ENCODE measurements around the gene MRPL58. TPM values are rescaled to one million over a fixed set of nuclear protein-coding genes. Genes with fewer than 3 reads are reported as not detected.

Gene MRPL58
- total and polyA plus RNA-seq, 12 donors, result 38.7 to 120 (median 58.9) TPM

GRCh38 chr17:74987418-74987908 lies 25.0 kb upstream of the MRPL58 start, which contains the start of gene CDR2L:
CDR2L (plus strand) TSS chr17:74987632; CDS start chr17:74988044, 412 bp downstream.
- H3K4me1 ChIP-seq (replicated peaks in 1 of 2), result peaks cover 21 to 22% of the 10 kb centered on the region in 2 donors
- DNase-seq, result peak; percentile 95 to 99 (median 98)
- H3K36me3 ChIP-seq (replicated peaks in 1 of 2), result no peaks in the 10 kb centered on the region
- 0 to 2% (median 0%) methylated on average over 10 to 51 of the region's 51 CpGs for WGBS, 4 donors
- peak; percentile 89 to 95 for TF ChIP-seq POLR2A (IDR thresholded peaks at IDR 0.05)
- TF ChIP-seq, protein P1, sequence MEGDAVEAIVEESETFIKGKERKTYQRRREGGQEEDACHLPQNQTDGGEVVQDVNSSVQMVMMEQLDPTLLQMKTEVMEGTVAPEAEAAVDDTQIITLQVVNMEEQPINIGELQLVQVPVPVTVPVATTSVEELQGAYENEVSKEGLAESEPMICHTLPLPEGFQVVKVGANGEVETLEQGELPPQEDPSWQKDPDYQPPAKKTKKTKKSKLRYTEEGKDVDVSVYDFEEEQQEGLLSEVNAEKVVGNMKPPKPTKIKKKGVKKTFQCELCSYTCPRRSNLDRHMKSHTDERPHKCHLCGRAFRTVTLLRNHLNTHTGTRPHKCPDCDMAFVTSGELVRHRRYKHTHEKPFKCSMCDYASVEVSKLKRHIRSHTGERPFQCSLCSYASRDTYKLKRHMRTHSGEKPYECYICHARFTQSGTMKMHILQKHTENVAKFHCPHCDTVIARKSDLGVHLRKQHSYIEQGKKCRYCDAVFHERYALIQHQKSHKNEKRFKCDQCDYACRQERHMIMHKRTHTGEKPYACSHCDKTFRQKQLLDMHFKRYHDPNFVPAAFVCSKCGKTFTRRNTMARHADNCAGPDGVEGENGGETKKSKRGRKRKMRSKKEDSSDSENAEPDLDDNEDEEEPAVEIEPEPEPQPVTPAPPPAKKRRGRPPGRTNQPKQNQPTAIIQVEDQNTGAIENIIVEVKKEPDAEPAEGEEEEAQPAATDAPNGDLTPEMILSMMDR (IDR thresholded peaks at IDR 0.05), result peak in 1 of 6 experiments; percentile 7
- H3K27me3 ChIP-seq, result no peaks in the 10 kb centered on the region
- H3K4me3 ChIP-seq, result peak within 1 kb of the TSS; percentile 15 to 96 (median 50)
- peak within 1 kb of the TSS; percentile 60 to 93 (median 84) for H3K27ac ChIP-seq
- H3K9me3 ChIP-seq (replicated peaks in 1 of 3), result no peaks in the 10 kb centered on the region
- intact Hi-C loops (cut with DNase I), result no loop called here

- Histone ChIP-seq H3K4me3 (peak overlapping the region; percentile 15 to 96 (median 50)), H3K36me3 (replicated peaks in 1 of 2) (no peaks in the 10 kb centered on the region), H3K27ac (peak overlapping the region; percentile 48 to 93 (median 84)), H3K4me1 (replicated peaks in 1 of 2) (peaks cover 26 to 27% of the 10 kb centered on the region in 2 donors), H3K9me3 (replicated peaks in 1 of 3) (no peaks in the 10 kb centered on the region), H3K27me3 (no peaks in the 10 kb centered on the region)
- no peak for TF ChIP-seq POLR2A (IDR thresholded peaks at IDR 0.05)
- TF ChIP-seq, protein P1 (IDR thresholded peaks at IDR 0.05), result peak in 4 of 6 experiments; percentile 18 to 41 (median 28)
- intact Hi-C loops (cut with DNase I), result no loop called here
- 0 to 6% (median 3%) methylated on average over 11 to 76 of the region's 76 CpGs for WGBS, 4 donors
- DNase-seq, result peak; percentile 62 to 88 (median 80)
Measured at GRCh38 chr17:74987909-74988711, 24.4 kb upstream of the MRPL58 start.

- no peaks in the 10 kb centered on the region for H3K36me3 ChIP-seq (replicated peaks in 1 of 2)
- H3K27ac ChIP-seq, result no peak overlapping the region
- H3K4me3 ChIP-seq, result no peak overlapping the region
- TF ChIP-seq, protein P1 (IDR thresholded peaks at IDR 0.05), result no peak
- no peak for TF ChIP-seq POLR2A (IDR thresholded peaks at IDR 0.05)
- 85 to 98% (median 94%) methylated on average over 6 to 10 of the region's 10 CpGs for WGBS, 4 donors
- DNase-seq, result no peak
- intact Hi-C loops (cut with DNase I), result no loop called here
- H3K27me3 ChIP-seq, result no peaks in the 10 kb centered on the region
- peaks cover 27 to 29% of the 10 kb centered on the region in 2 donors for H3K4me1 ChIP-seq (replicated peaks in 1 of 2)
- H3K9me3 ChIP-seq (replicated peaks in 1 of 3), result no peaks in the 10 kb centered on the region
Measured at GRCh38 chr17:74990581-74991105, 21.8 kb upstream of the MRPL58 start.

DNA sequence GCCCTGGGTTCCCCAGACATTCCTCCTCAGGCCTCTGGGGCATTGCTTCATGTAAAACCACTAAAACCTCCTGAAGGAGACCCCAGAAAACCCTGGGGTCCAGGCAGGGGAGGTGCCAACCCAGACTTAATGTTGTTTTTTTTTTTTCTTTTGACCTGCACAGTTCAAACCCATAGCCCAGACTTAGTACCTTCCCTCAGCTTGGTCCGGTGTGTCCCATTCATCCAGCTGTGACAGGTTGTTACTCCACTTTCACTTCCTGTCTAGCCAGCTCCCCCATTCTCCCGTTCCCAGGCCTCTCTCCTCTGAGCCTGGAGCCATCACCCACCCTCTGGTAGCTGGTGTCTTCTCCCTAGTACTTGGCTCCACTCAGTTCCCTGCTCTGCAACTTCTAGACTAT lies 20.2 kb upstream of the MRPL58 start:
- peaks cover 22 to 25% of the 10 kb centered on the region in 2 donors for H3K4me1 ChIP-seq (replicated peaks in 1 of 2)
- intact Hi-C loops (cut with DNase I), result no loop called here
- H3K36me3 ChIP-seq (replicated peaks in 1 of 2), result no peaks in the 10 kb centered on the region
- WGBS, 4 donors, result 9 to 48% (median 29%) methylated on average over 2 of the region's 2 CpGs
- peak overlapping the region; percentile 17 to 91 (median 74) for H3K27ac ChIP-seq
- no peaks in the 10 kb centered on the region for H3K9me3 ChIP-seq (replicated peaks in 1 of 3)
- TF ChIP-seq, protein P1 (IDR thresholded peaks at IDR 0.05), result no peak
- TF ChIP-seq POLR2A (IDR thresholded peaks at IDR 0.05), result no peak
- no peaks in the 10 kb centered on the region for H3K27me3 ChIP-seq
- H3K4me3 ChIP-seq, result no peak overlapping the region
- no peak for DNase-seq
